Kidney (tissue), 14 donors: ENCODE measurements around the gene TTC1. TPM values are rescaled to one million over a fixed set of nuclear protein-coding genes. Genes with fewer than 3 reads are reported as not detected.

Source experiments
- DNase-seq, 5 donors: peaks; one replicate each; pipeline ENCODE4 v3.0.0-alpha.2; 2013 to 2020
- FAIRE-seq: peaks from 2 replicates; lab custom pipeline; 2012; peaks lifted over from hg19 to GRCh38; lab: Jason Lieb, UNC
- H3K27ac ChIP-seq, 2 donors: one replicate each; pipeline ENCODE4 v1.7.0; 2013; ENCODE audit warnings: low read depth in 2 of 2, low read length in 2 of 2, inconsistent platforms in 1 of 2
- H3K27me3 ChIP-seq: one replicate; pipeline ENCODE4 v1.7.1; 2013; ENCODE audit warnings: low read length, inconsistent platforms; ENCODE audit not compliant: control insufficient read depth, insufficient read depth
- H3K36me3 ChIP-seq, 3 donors: one replicate each; pipeline versions ENCODE4 v1.7.0 to v1.7.1; 2013; ENCODE audit warnings: low read length in 3 of 3, control low read depth in 1 of 3, inconsistent platforms in 1 of 3; ENCODE audit not compliant: insufficient read depth in 3 of 3, control insufficient read depth in 2 of 3
- H3K4me1 ChIP-seq, 3 donors: one replicate each; pipeline versions ENCODE4 v1.7.0 to v1.7.1; 2013; ENCODE audit warnings: low read length in 3 of 3, inconsistent platforms in 1 of 3, low read depth in 1 of 3; ENCODE audit not compliant: control insufficient read depth in 2 of 3, insufficient read depth in 2 of 3
- H3K4me3 ChIP-seq, 3 donors: one replicate each; pipeline versions ENCODE4 v1.7.0 to v1.8.1; 2013; ENCODE audit warnings: low read length in 3 of 3, control low read depth in 1 of 3, inconsistent platforms in 1 of 3
- H3K9ac ChIP-seq, 3 donors: one replicate each; pipeline versions ENCODE4 v1.7.0 to v1.7.1; 2013; ENCODE audit warnings: low read length in 3 of 3, control low read depth in 1 of 3, inconsistent platforms in 1 of 3
- H3K9me3 ChIP-seq, 3 donors: one replicate each; pipeline versions ENCODE4 v1.7.0 to v1.7.1; 2013; ENCODE audit warnings: low read length in 3 of 3, control low read depth in 1 of 3, inconsistent platforms in 1 of 3; ENCODE audit not compliant: control insufficient read depth in 2 of 3, insufficient read depth in 1 of 3
- intact Hi-C: fragments of 100-400 bp; cut with DNase I; formaldehyde crosslinking; loops from one replicate; pipeline ENCODE4 v1.11.1; 2022
- polyA plus RNA-seq: library from polyadenylated mRNA; stranded (reverse); fragments of 350-450 nt; fragmentation: Illumina TruSeq; extraction: RNeasy Lipid Tissue Mini Kit (QIAGEN cat#74804); gene quantifications from one replicate; pipeline ENCODE4 v1.2.3, GENCODE V29; 2014; ENCODE audit warnings: low read depth, low replicate concordance; ENCODE audit not compliant: insufficient read depth
- total RNA-seq: library from RNA; stranded (reverse); fragmentation: NEBNext Ultra II Directional; extraction: Animal tissue kit (Norgen Biotek cat#: 25700); gene quantifications from one replicate; pipeline ENCODE4 v1.2.1, GENCODE V29; 2021
- TF ChIP-seq, protein P1 (sequence below): IDR thresholded peaks from 3 replicates; pipeline ENCODE4 v1.5.1; 2012; ENCODE audit warnings: mild to moderate bottlenecking, moderate library complexity, borderline replicate concordance; ENCODE audit not compliant: insufficient read depth; ENCODE audit errors: extremely low read depth
- donor health status: control.
- donor health status: control.
- donor health status: control.
- donor health status: control.
- donor health status: control.
- donor health status: DM: yes; HTN: yes; CAD: no.
- donor health status: Normal renal cell carcinoma (clear cell type).

The TTC1 gene
- total and polyA plus RNA-seq, 2 donors from 2014 or later = 41.4 to 94.4 TPM

DNA sequence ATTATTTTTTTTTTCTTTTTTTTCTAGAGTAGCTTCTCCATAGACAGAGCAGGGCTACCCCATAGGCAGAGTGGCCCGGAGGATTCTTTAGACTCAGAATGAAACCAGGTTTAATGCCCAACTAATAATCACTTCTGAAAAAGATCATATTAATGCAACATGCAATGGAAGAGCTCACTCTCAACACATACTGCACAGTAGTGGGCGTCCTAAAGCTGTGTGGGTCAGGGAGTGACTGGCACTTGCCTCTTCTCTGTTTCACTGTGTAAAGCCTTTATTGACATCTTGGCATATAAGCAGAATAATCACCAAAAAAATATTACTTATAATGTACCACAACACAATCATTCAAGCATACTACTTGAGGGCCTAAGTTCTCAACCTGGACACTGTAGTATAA lies 99.2 kb downstream of the TTC1 start:
- FAIRE-seq = no peak
- TF ChIP-seq, protein P1, sequence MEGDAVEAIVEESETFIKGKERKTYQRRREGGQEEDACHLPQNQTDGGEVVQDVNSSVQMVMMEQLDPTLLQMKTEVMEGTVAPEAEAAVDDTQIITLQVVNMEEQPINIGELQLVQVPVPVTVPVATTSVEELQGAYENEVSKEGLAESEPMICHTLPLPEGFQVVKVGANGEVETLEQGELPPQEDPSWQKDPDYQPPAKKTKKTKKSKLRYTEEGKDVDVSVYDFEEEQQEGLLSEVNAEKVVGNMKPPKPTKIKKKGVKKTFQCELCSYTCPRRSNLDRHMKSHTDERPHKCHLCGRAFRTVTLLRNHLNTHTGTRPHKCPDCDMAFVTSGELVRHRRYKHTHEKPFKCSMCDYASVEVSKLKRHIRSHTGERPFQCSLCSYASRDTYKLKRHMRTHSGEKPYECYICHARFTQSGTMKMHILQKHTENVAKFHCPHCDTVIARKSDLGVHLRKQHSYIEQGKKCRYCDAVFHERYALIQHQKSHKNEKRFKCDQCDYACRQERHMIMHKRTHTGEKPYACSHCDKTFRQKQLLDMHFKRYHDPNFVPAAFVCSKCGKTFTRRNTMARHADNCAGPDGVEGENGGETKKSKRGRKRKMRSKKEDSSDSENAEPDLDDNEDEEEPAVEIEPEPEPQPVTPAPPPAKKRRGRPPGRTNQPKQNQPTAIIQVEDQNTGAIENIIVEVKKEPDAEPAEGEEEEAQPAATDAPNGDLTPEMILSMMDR = no peak

More for the DNA sequence above, 99.2 kb downstream of the TTC1 start:
- no peak overlapping the region for H3K4me3 ChIP-seq
- intact Hi-C loops = no loop called here
- H3K9ac ChIP-seq = no peak overlapping the region
- H3K36me3 ChIP-seq = peaks cover 0 to 6% (median 4%) of the 10 kb centered on the region in 3 donors
- DNase-seq = no peak
- H3K9me3 ChIP-seq = no peaks in the 10 kb centered on the region
- peaks cover 0 to 5% (median 4%) of the 10 kb centered on the region in 3 donors for H3K4me1 ChIP-seq
- H3K27me3 ChIP-seq = no peaks in the 10 kb centered on the region
- no peak overlapping the region for H3K27ac ChIP-seq

Other genes with a start within 250 kb of the TTC1 start
- 1.6 TPM for gene ADRA1B, start 92.7 kb upstream of the TTC1 start, total RNA-seq
- 2.3 TPM for gene ADRA1B, start 92.7 kb upstream of the TTC1 start, polyA plus RNA-seq
- 21.6 TPM for gene PWWP2A, start 110.3 kb downstream of the TTC1 start, total RNA-seq
- gene PWWP2A, start 110.3 kb downstream of the TTC1 start, polyA plus RNA-seq = 6.3 TPM
- not detected for gene FABP6, start 220.4 kb downstream of the TTC1 start, total RNA-seq
- gene FABP6, start 220.4 kb downstream of the TTC1 start, polyA plus RNA-seq = not detected